ENCODE results near the gene FAM149B1. TPM values are rescaled to one million over a fixed set of nuclear protein-coding genes. Genes with fewer than 3 reads are reported as not detected.

Gene FAM149B1
- total RNA-seq, 1 donor from 2014 or later, result 16.0 TPM

GRCh38 chr10:73218431-73219191, 50.7 kb downstream of the FAM149B1 start:
- intact Hi-C loops (cut with micrococcal nuclease), result no loop called here
- ATAC-seq (ENCODE audit: low read depth), result no peak
- DNase-seq, result no peak
- Mint-ChIP-seq H3K4me3 (no peak overlapping the region), H3K9me3 (peaks cover 4% of the 10 kb centered on the region), H3K27ac (no peak overlapping the region), H3K4me1 (no peaks in the 10 kb centered on the region), H3K27me3 (no peaks in the 10 kb centered on the region), H3K36me3 (ENCODE audit: low read depth) (peaks cover 56% of the 10 kb centered on the region)
- no peak for TF ChIP-seq CTCF (IDR thresholded peaks at IDR 0.05)
- ChIA-PET CTCF (no interaction called here), POLR2A (no interaction called here)

- ChIA-PET CTCF (no interaction called here), POLR2A (no interaction called here)
- Mint-ChIP-seq H3K27ac (no peak overlapping the region), H3K36me3 (ENCODE audit: low read depth) (peaks cover 51% of the 10 kb centered on the region), H3K27me3 (no peaks in the 10 kb centered on the region), H3K9me3 (peaks cover 4% of the 10 kb centered on the region), H3K4me3 (no peak overlapping the region), H3K4me1 (no peaks in the 10 kb centered on the region)
- no peak for ATAC-seq (ENCODE audit: low read depth)
- TF ChIP-seq CTCF (IDR thresholded peaks at IDR 0.05), result no peak
- intact Hi-C loops (cut with micrococcal nuclease), result no loop called here
- DNase-seq, result no peak
Measured at GRCh38 chr10:73219384-73219783, 51.5 kb downstream of the FAM149B1 start.

- Mint-ChIP-seq H3K27me3 (no peaks in the 10 kb centered on the region), H3K36me3 (ENCODE audit: low read depth) (peaks cover 40% of the 10 kb centered on the region), H3K4me1 (no peaks in the 10 kb centered on the region), H3K27ac (no peak overlapping the region), H3K9me3 (peaks cover 1% of the 10 kb centered on the region), H3K4me3 (no peak overlapping the region)
- DNase-seq (no peak), ATAC-seq (ENCODE audit: low read depth) (no peak)
- intact Hi-C loops (cut with micrococcal nuclease), result no loop called here
- ChIA-PET CTCF (no interaction called here), POLR2A (no interaction called here)
- TF ChIP-seq CTCF (IDR thresholded peaks at IDR 0.05), result no peak
Measured at GRCh38 chr10:73220989-73221388, 53.1 kb downstream of the FAM149B1 start.

GRCh38 chr10:73225518-73225917, 57.6 kb downstream of the FAM149B1 start:
- TF ChIP-seq CTCF (IDR thresholded peaks at IDR 0.05), result no peak
- Mint-ChIP-seq H3K27ac (no peak overlapping the region), H3K27me3 (no peaks in the 10 kb centered on the region), H3K4me3 (no peak overlapping the region), H3K36me3 (ENCODE audit: low read depth) (peaks cover 24% of the 10 kb centered on the region), H3K9me3 (no peaks in the 10 kb centered on the region), H3K4me1 (no peaks in the 10 kb centered on the region)
- CTCF ChIA-PET, result no interaction called here
- POLR2A ChIA-PET, result no interaction called here
- no peak for ATAC-seq (ENCODE audit: low read depth)
- no peak for DNase-seq
- intact Hi-C loops (cut with micrococcal nuclease), result no loop called here

GRCh38 chr10:73226663-73227062, 58.7 kb downstream of the FAM149B1 start:
- POLR2A ChIA-PET, result no interaction called here
- H3K4me3 Mint-ChIP-seq, result no peak overlapping the region
- CTCF ChIA-PET, result no interaction called here

More at GRCh38 chr10:73226663-73227062, 58.7 kb downstream of the FAM149B1 start:
- ATAC-seq (ENCODE audit: low read depth), result no peak
- H3K9me3 Mint-ChIP-seq, result no peaks in the 10 kb centered on the region
- H3K36me3 Mint-ChIP-seq (ENCODE audit: low read depth), result peaks cover 30% of the 10 kb centered on the region
- no peaks in the 10 kb centered on the region for H3K27me3 Mint-ChIP-seq
- H3K27ac Mint-ChIP-seq, result no peak overlapping the region
- TF ChIP-seq CTCF (IDR thresholded peaks at IDR 0.05), result no peak
- no peak for DNase-seq
- intact Hi-C loops (cut with micrococcal nuclease), result no loop called here
- H3K4me1 Mint-ChIP-seq, result no peaks in the 10 kb centered on the region
